ENCODE data around the gene AFF3. TPM values are rescaled to one million over a fixed set of nuclear protein-coding genes. Genes with fewer than 3 reads are reported as not detected.
"Not testable (repeated sequence)": the region's sequence is repeated elsewhere in the genome, so short reads cannot be mapped to it uniquely, and the experiment has no call there.

Gene AFF3
- total RNA-seq, 1 experiment from 2014 or later = 0.22 TPM

GRCh38 chr2:100085744-100086143 is 56.6 kb downstream of the AFF3 start:
- not testable (repeated sequence) for H3K9ac ChIP-seq (ENCODE audit: extremely low read depth, insufficient read length, low read length); H2AFZ ChIP-seq (ENCODE audit: low read length); H3K9me3 ChIP-seq (ENCODE audit: control insufficient read depth, low read depth, low read length); H3K79me1 ChIP-seq (ENCODE audit: insufficient read depth, low read depth, low read length, poor library complexity, severe bottlenecking); H3K27me3 ChIP-seq (ENCODE audit: insufficient read depth, low read length); H2BK20ac ChIP-seq (ENCODE audit: low read depth, low read length, poor library complexity, severe bottlenecking); H3K23ac ChIP-seq (ENCODE audit: insufficient read length, low read depth, low read length); H3K79me2 ChIP-seq (ENCODE audit: insufficient read depth, low read length); H3K27me3 Mint-ChIP-seq (ENCODE audit: low read depth); H3K4me1 Mint-ChIP-seq; H3K9me3 Mint-ChIP-seq; H3K56ac ChIP-seq (ENCODE audit: insufficient read length, low read depth, low read length); H3K4me3 Mint-ChIP-seq; H2BK5ac ChIP-seq (ENCODE audit: insufficient read length, low read length); H4K5ac ChIP-seq (ENCODE audit: insufficient read length, low read depth, low read length); H2BK12ac ChIP-seq (ENCODE audit: insufficient read length, low read depth, low read length); H3K4me1 ChIP-seq (ENCODE audit: insufficient read depth, low read length); H3K36me3 Mint-ChIP-seq (ENCODE audit: insufficient read depth in 1 of 3, low read depth in 3 of 3); H2BK15ac ChIP-seq (ENCODE audit: low read depth, low read length); H3K27ac Mint-ChIP-seq; H4K8ac ChIP-seq (replicated peaks; ENCODE audit: insufficient read length, low read depth, low read length); H3K18ac ChIP-seq (ENCODE audit: insufficient read length, low read depth, low read length); H3K27ac ChIP-seq (ENCODE audit: insufficient read length, low read depth, low read length); H2AK5ac ChIP-seq (ENCODE audit: insufficient read length, low read length); H3K14ac ChIP-seq (ENCODE audit: insufficient read depth, low read length); DNase-seq; H3K4ac ChIP-seq (ENCODE audit: low read depth, low read length); H3T11ph ChIP-seq (ENCODE audit: low read length); H4K91ac ChIP-seq (ENCODE audit: insufficient read length, low read depth, low read length); H3K23me2 ChIP-seq (ENCODE audit: insufficient read length, low read depth, low read length, poor library complexity, severe bottlenecking); H4K20me1 ChIP-seq (ENCODE audit: control insufficient read depth, insufficient read depth, insufficient read length); H3K4me2 ChIP-seq (ENCODE audit: insufficient read depth, insufficient read length, low read length); H2BK120ac ChIP-seq (ENCODE audit: low read depth, low read length, poor library complexity, severe bottlenecking)
- WGBS (ENCODE audit: extremely low coverage, insufficient read length, low lambda C conversion rate) = no CpG with 5 or more reads among the region's 2 CpGs

- not testable (repeated sequence) for H3K36me3 Mint-ChIP-seq (ENCODE audit: insufficient read depth in 1 of 3, low read depth in 3 of 3); H3K14ac ChIP-seq (ENCODE audit: insufficient read depth, low read length); H3T11ph ChIP-seq (ENCODE audit: low read length); H2BK5ac ChIP-seq (ENCODE audit: insufficient read length, low read length); H3K4me2 ChIP-seq (ENCODE audit: insufficient read depth, insufficient read length, low read length); H3K9me3 ChIP-seq (ENCODE audit: control insufficient read depth, low read depth, low read length); H2BK20ac ChIP-seq (ENCODE audit: low read depth, low read length, poor library complexity, severe bottlenecking); DNase-seq; H3K27ac ChIP-seq (ENCODE audit: insufficient read length, low read depth, low read length); H3K4me1 Mint-ChIP-seq; H2AK5ac ChIP-seq (ENCODE audit: insufficient read length, low read length); H3K4me1 ChIP-seq (ENCODE audit: insufficient read depth, low read length); H4K8ac ChIP-seq (replicated peaks; ENCODE audit: insufficient read length, low read depth, low read length); H4K91ac ChIP-seq (ENCODE audit: insufficient read length, low read depth, low read length); H3K27me3 Mint-ChIP-seq (ENCODE audit: low read depth); H3K79me2 ChIP-seq (ENCODE audit: insufficient read depth, low read length); H3K23me2 ChIP-seq (ENCODE audit: insufficient read length, low read depth, low read length, poor library complexity, severe bottlenecking); H3K79me1 ChIP-seq (ENCODE audit: insufficient read depth, low read depth, low read length, poor library complexity, severe bottlenecking); H3K18ac ChIP-seq (ENCODE audit: insufficient read length, low read depth, low read length); H2BK15ac ChIP-seq (ENCODE audit: low read depth, low read length); H2AFZ ChIP-seq (ENCODE audit: low read length); H2BK120ac ChIP-seq (ENCODE audit: low read depth, low read length, poor library complexity, severe bottlenecking); H2BK12ac ChIP-seq (ENCODE audit: insufficient read length, low read depth, low read length); H3K9me3 Mint-ChIP-seq; H4K20me1 ChIP-seq (ENCODE audit: control insufficient read depth, insufficient read depth, insufficient read length); H3K27ac Mint-ChIP-seq; H3K56ac ChIP-seq (ENCODE audit: insufficient read length, low read depth, low read length); H3K4ac ChIP-seq (ENCODE audit: low read depth, low read length); H4K5ac ChIP-seq (ENCODE audit: insufficient read length, low read depth, low read length); H3K9ac ChIP-seq (ENCODE audit: extremely low read depth, insufficient read length, low read length); H3K4me3 Mint-ChIP-seq; H3K23ac ChIP-seq (ENCODE audit: insufficient read length, low read depth, low read length); H3K27me3 ChIP-seq (ENCODE audit: insufficient read depth, low read length)
- no CpG with 5 or more reads among the region's 17 CpGs for WGBS (ENCODE audit: extremely low coverage, insufficient read length, low lambda C conversion rate)
Measured at GRCh38 chr2:100083421-100084216, 58.8 kb downstream of the AFF3 start.
